ENCODE measurements around the gene DCAKD. TPM values are rescaled to one million over a fixed set of nuclear protein-coding genes. Genes with fewer than 3 reads are reported as not detected.

Gene DCAKD
- total RNA-seq, 1 donor from 2014 or later, result 25.9 TPM

DNA sequence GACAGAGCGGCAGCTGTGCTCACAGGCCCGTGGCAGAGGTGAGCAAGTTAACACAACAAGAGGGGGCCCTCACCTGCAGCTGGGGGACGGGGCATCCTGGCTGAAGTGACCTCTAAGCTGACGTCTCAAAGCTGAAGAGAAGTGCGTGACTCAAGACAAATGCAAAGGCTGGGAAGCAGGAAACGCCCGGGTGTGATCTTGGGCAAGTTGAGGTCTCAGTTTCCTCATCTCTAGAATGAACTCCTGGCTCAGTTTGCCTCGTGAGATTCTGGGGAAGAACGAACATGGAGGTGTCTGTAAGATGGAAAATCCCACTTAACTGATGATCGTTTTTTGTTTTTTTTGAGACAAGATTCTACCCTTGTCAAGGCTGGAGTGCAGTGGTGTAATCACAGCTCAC is 43.2 kb downstream of the DCAKD start:
- intact Hi-C loops (cut with micrococcal nuclease), result no loop called here

DNA sequence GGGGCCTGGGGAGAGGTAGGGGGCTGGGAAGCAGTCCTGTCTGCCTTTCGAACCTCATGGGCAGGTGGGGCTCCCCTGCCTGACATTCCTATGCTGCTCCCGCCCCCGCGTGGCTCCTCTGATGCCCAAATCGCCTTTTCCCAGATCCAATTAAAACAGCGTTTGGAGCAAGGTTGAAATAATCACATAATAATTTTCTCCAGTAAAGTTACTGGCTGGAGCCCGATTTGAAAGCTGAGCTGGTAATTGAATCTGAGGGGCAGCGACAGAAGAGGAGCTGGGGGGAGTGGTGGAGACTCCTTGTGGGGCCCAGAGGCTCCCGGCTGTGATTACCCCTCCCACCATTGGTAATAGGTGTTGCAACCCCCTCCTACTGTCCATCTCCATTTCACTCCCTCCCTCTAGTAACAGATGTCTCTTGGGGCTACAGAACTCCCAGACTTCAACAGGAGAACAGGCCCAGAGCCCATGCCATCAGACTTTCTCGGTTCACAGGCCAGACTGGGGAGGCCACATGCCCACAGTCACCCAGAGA is 44.4 kb downstream of the DCAKD start:
- intact Hi-C loops (cut with micrococcal nuclease), result no loop called here

DNA sequence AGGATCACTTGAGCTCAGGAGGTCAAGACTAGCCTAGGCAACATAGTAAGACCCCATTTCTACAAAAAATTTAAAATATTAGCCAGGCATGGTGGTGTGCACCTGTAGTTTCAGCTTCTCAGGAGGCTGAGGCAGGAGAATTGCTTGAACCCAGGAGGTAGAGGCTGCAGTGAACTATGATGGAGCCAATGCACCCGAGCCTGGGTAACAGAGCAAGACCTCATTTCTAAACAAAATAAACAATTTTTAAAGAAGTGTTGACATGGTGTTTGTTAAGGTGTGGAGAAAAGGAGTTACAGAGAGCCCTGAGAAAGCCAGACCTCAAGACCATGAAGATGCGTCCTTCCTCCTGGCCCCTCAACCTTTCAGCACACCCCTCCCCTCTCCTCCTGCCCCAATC is 45.7 kb downstream of the DCAKD start:
- intact Hi-C loops (cut with micrococcal nuclease), result no loop called here

DNA sequence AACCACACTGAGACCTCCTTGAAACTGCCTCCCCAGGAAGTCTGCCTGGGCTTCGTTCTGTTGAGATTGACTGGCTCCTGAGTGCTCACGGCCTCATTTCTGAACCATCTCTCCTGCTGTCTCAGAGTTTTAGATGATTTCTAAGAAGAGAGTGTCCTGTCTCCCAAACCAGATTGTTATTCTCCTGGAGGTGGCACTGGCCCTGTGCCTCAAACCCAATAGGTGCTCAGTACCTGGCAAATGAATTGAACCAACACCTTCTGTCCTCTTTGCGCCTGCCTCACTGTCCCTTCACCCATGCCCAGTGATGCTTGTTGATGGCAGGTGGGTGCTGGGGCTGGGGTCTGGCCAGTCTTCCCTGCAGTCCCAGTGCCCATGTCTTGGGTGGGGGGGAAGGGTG is 47.0 kb downstream of the DCAKD start:
- intact Hi-C loops (cut with micrococcal nuclease), result no loop called here

DNA sequence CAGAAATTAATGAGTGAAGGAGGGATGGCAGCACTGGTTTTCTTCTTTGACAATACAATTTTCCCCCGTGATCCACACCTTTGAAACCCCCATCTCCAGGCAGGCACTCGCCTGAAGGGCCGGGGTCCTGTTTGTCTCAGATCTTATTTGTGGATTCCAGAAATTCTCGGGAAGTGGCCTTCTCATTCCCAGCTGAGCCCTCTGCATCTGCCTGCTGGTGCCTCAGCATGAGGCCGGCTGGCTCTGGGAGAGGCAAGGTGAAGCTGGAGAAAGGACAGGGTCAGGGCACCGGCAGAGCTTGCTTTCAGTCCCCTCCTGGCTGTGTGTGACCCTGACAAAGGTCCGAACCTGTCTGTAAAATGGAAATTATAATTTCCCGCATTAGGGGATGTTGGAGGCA is 47.6 kb downstream of the DCAKD start:
- intact Hi-C loops (cut with micrococcal nuclease), result no loop called here

DNA sequence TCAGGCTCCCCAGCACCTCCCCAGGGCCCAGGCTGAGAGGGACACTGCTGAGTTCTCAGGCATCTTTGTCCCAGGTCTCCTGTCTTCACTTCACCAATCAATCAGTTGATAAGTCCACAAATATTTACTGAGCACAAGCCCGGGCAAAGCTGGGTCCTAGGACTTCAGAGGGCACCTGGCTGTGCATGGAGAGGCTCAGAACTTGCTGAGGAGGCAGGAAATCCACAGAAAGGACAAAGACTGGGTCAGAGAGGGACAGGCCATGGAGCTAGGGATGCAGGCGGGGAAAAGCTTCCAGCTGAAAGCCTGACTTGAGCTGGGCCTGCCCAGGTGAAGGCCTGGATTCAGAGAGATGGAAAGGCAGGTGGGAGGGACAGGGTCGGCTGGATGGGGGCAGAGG is 50.1 kb downstream of the DCAKD start:
- intact Hi-C loops (cut with micrococcal nuclease), result no loop called here

- intact Hi-C loops (cut with micrococcal nuclease), result no loop called here
These were observed 52.0 kb downstream of the DCAKD start for GRCh38 chr17:44999433-44999832.

- intact Hi-C loops (cut with micrococcal nuclease), result no loop called here
These were observed 52.8 kb downstream of the DCAKD start for GRCh38 chr17:44998646-44999045.

DNA sequence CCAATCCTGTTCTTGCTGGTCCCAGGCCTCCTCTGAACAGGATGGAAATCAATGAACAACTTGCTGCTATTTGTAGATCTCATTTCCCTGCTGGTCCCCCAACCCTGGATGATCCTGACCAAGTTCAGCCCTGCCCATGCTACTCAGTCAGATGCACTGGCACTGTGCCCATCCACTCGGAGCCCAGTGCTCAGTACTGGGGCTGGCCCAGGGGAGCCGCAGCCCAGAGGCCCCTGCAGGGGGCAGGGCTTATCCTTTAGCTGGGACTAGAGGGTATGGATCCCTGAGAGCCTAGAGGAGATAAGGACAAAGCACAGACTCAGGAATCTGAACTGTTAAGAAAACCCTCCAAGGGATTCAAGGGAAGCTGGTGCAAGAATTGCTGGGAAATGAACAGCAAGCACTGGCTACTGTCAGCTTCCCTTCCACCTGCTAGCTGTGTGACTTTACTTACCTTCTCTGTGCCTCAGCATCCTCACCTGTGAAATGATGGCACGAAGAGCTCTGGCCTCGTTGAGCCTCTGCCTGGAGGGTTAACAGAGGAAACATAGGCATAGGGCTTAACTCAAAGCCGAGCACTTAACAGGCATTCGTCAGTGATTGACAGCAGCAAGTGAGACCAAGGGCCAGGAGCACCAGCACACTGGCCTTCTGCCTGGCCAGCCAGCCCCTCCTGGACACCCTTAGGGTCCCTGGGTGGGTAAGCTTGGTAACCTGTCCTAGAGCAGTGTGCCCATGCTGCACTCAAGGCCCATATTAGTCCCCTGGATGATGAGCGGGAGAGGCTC is 53.5 kb downstream of the DCAKD start:
- intact Hi-C loops (cut with micrococcal nuclease), result no loop called here

GRCh38 chr17:44996304-44996703 is 55.1 kb downstream of the DCAKD start:
- intact Hi-C loops (cut with micrococcal nuclease), result no loop called here

GRCh38 chr17:44995436-44996001 is 55.9 kb downstream of the DCAKD start:
- intact Hi-C loops (cut with micrococcal nuclease), result no loop called here

- intact Hi-C loops (cut with micrococcal nuclease), result no loop called here
These were observed 59.0 kb downstream of the DCAKD start for GRCh38 chr17:44992242-44992939.

GRCh38 chr17:44990994-44991393 is 60.4 kb downstream of the DCAKD start:
- intact Hi-C loops (cut with micrococcal nuclease), result no loop called here

GRCh38 chr17:44989552-44990138 is 61.8 kb downstream of the DCAKD start:
- intact Hi-C loops (cut with micrococcal nuclease), result no loop called here

- intact Hi-C loops (cut with micrococcal nuclease), result no loop called here
These were observed 63.1 kb downstream of the DCAKD start for GRCh38 chr17:44988044-44988942.

- intact Hi-C loops (cut with micrococcal nuclease), result no loop called here
These were observed 67.9 kb downstream of the DCAKD start for GRCh38 chr17:44983563-44983962.

DNA sequence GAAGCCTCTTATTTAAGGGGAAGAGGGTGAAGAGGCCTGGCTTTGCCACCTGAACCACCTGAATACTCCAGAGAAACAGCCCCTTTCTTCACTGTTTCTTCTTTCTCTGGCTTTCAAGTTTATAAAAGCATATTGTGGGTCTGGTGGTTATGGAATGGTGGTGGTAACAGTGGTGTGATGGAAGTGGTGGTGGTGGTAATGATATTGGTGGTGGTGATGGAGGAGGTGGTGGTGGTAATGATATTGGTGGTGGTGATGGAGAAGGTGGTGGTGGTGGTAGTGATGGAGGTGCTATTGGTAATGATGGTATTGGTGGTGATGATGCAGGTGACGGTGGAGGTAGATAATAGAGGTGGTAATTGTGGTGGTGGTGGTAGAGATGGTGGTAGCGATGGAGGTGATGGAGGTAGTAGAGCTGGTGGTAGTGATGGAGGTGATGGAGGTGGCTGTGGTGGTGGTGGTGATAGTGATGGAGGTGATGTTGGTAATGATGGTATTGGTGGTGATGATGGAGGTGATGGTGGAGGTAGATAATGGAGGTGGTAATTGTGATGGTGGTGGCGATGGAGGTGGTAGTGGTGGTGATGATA is 69.2 kb downstream of the DCAKD start:
- intact Hi-C loops (cut with micrococcal nuclease), result no loop called here

DNA sequence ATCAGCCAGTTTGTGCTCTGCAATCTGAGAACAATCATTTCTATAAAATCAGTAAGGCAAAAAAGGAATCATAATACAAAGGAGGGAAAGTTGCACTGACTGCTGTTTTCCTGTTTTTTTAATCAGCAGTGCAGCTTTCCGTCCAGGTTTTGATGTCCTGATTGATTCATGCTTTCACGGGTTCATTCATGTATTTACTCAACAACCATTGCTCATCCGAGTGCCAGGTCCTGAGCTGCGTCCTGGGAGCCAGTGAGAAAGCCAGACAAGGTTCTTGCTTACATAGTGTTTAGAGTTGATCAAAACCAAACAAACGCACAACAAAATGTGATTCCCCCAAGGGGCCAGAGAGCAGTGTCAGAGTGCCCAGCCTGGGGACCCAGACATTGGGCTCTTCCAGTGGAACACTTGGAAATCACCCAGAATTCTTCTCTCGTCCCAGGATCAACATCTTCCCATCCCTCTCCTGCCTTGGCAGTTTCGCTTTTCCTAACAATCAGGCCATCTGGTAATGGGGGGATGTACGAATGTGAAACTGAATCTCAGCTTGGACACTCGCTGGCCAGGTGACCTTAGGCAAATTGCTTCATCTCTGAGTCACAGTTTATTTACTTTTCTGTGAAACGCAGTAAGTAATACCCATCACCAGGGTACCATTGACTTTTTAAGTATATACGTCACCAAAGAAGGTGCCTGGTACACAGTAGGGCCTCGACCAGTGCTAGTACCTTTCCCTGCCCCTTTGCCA is 70.0 kb downstream of the DCAKD start:
- intact Hi-C loops (cut with micrococcal nuclease), result no loop called here

GRCh38 chr17:44979426-44979995 is 71.9 kb downstream of the DCAKD start:
- intact Hi-C loops (cut with micrococcal nuclease), result no loop called here
